Erythroblast (primary cell): Measurements from ENCODE around the gene INF2.

Experiments
- GATA1 ChIP-seq: IDR thresholded peaks from 2 replicates; pipeline ENCODE4 v1.6.1; 2011; ENCODE audit warnings: low read depth, mild to moderate bottlenecking, control low read depth, low read length, moderate library complexity
- POLR2A ChIP-seq: IDR thresholded peaks from 2 replicates; pipeline ENCODE4 v1.6.1; 2011; ENCODE audit warnings: mild to moderate bottlenecking, low read length

GRCh38 chr14:104665657-104666522, 23.5 kb upstream of the INF2 start:
- no peak for TF ChIP-seq POLR2A
- TF ChIP-seq GATA1 = no peak
